CD4-positive, CD25-positive, alpha-beta regulatory T cell (primary cell): ENCODE measurements around the gene CILP2. TPM values are rescaled to one million over a fixed set of nuclear protein-coding genes. Genes with fewer than 3 reads are reported as not detected.

Experiments
- ATAC-seq, 2 donors: fragments of 150-1000 bp; cut with Tn5 transposase; one replicate each; pipeline ENCODE4 v1.10.0; 2021; ENCODE audit warnings: low read depth in 2 of 2, moderate number of reproducible peaks in 2 of 2, moderate library complexity in 1 of 2
- DNase-seq, 3 donors: peaks; one replicate each; pipeline versions ENCODE4 v3.0.0 to v3.0.0-alpha.2; 2012 to 2022; ENCODE audit warnings: mixed read lengths in 1 of 3
- H3K27ac ChIP-seq: one replicate; pipeline ENCODE4 v1.7.0; 2013; ENCODE audit warnings: mild to moderate bottlenecking, low read length; ENCODE audit not compliant: insufficient read depth, poor library complexity, severe bottlenecking
- H3K27me3 ChIP-seq: one replicate; pipeline ENCODE4 v1.7.0; 2013; ENCODE audit warnings: low read length; ENCODE audit not compliant: control insufficient read depth, insufficient read depth
- H3K36me3 ChIP-seq: one replicate; pipeline ENCODE4 v1.7.0; 2013; ENCODE audit warnings: mild to moderate bottlenecking, low read length, moderate library complexity; ENCODE audit not compliant: control insufficient read depth, insufficient read depth
- H3K4me1 ChIP-seq: 2 replicates; pipeline ENCODE4 v1.7.0; 2013; ENCODE audit warnings: mild to moderate bottlenecking, low read length; ENCODE audit not compliant: insufficient read depth, control insufficient read depth, poor library complexity, severe bottlenecking
- H3K4me3 ChIP-seq: one replicate; pipeline ENCODE4 v1.7.0; 2013; ENCODE audit warnings: low read depth, mild to moderate bottlenecking, low read length, moderate library complexity
- H3K9me3 ChIP-seq, 2 experiments: 1 replicate in 1 of 2; 2 replicates in 1 of 2; pipeline ENCODE4 v1.7.0; 2013; ENCODE audit warnings: low read length in 2 of 2, mild to moderate bottlenecking in 1 of 2, moderate library complexity in 1 of 2; ENCODE audit not compliant: control insufficient read depth in 2 of 2
- H3K27ac Mint-ChIP-seq, 3 donors: one replicate each; pipeline ENCODE4 v1.8.0; 2020 to 2022; ENCODE audit warnings: mild to moderate bottlenecking in 3 of 3, mixed read lengths in 3 of 3, moderate library complexity in 2 of 3
- H3K27me3 Mint-ChIP-seq: one replicate; pipeline ENCODE4 v1.8.0; 2022; ENCODE audit warnings: mild to moderate bottlenecking, mixed read lengths
- H3K36me3 Mint-ChIP-seq: one replicate; pipeline ENCODE4 v1.8.0; 2020; ENCODE audit warnings: mixed read lengths
- H3K4me1 Mint-ChIP-seq, 4 donors: one replicate each; pipeline ENCODE4 v1.8.0; 2020 to 2022; ENCODE audit warnings: mixed read lengths in 4 of 4, mild to moderate bottlenecking in 1 of 4
- H3K4me3 Mint-ChIP-seq, 4 donors: one replicate each; pipeline ENCODE4 v1.8.0; 2020 to 2022; ENCODE audit warnings: mild to moderate bottlenecking in 4 of 4, mixed read lengths in 4 of 4, moderate library complexity in 3 of 4
- H3K9me3 Mint-ChIP-seq, 7 donors: one replicate each; pipeline ENCODE4 v1.8.0; 2020 to 2022; ENCODE audit warnings: mixed read lengths in 7 of 7, mild to moderate bottlenecking in 3 of 7, moderate library complexity in 2 of 7
- polyA plus RNA-seq, 4 donors: library from polyadenylated mRNA; unstranded; fragments of 300-500 nt; fragmentation: Illumina TruSeq; gene quantifications; one replicate each; pipeline ENCODE4 v1.2.3, GENCODE V29; 2021
- total RNA-seq: library from RNA; stranded (reverse); gene quantifications from one replicate; pipeline ENCODE4 v1.2.3, GENCODE V29; 2022

Gene CILP2
- total and polyA plus RNA-seq, 5 donors from 2014 or later = 0.09 to 0.42 (median 0.31) TPM; not detected in 1

- Histone ChIP-seq H3K27me3 (no peaks in the 10 kb centered on the region), H3K27ac (no peak overlapping the region), H3K36me3 (peaks cover 27% of the 10 kb centered on the region), H3K4me1 (peaks cover 12% of the 10 kb centered on the region), H3K4me3 (no peak overlapping the region), H3K9me3 (no peaks in the 10 kb centered on the region)
- Mint-ChIP-seq H3K4me3 (no peak overlapping the region), H3K4me1 (peaks cover 0 to 36% (median 8%) of the 10 kb centered on the region in 4 donors), H3K27ac (peak overlapping the region in 1 of 3 donors; percentile 59), H3K9me3 (no peaks in the 10 kb centered on the region), H3K36me3 (peaks cover 18% of the 10 kb centered on the region), H3K27me3 (peaks cover 4% of the 10 kb centered on the region)
- DNase-seq (no peak), ATAC-seq (no peak)
Observed at GRCh38 chr19:19561946-19562664, 24.0 kb downstream of the CILP2 start.

DNA sequence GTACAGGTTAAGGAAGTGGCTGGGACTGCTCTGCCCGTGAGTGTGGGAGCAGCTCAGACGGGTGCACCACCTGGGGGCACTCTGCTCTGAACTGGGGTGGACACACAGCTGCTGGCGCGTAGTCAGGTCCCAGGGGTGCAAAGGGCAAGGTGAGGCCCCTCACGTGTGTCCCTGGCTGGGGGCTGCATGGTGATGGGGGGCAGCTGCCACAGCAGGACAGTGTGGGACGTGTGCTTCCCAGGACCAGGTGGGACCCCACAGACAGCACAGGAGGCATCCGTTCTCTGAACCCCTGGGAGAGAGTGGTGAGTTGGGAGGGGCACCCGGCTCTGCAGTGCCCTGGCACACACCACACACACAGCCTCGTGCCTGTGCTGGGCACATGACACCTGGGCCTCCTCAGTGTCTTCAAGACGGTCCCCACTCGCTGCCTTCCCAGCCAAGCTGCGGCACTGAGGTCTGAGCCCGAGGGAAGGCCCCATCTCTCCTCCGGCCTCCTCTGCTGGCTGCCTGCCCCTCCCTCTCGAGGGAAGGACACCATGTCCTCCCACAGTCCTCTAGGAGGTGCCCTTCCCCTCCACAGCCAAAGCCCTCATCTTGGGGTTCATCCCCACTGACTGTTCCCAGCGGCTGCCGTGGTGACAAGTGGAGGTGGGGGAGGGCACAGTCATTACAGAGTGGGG, 24.7 kb downstream of the CILP2 start:
- Mint-ChIP-seq H3K36me3 (peaks cover 21% of the 10 kb centered on the region), H3K27me3 (no peaks in the 10 kb centered on the region), H3K4me3 (peak overlapping the region in 1 of 4 donors; percentile 69), H3K27ac (peak overlapping the region in 1 of 3 donors; percentile 47), H3K4me1 (peaks cover 0 to 36% (median 8%) of the 10 kb centered on the region in 4 donors), H3K9me3 (no peaks in the 10 kb centered on the region)
- Histone ChIP-seq H3K27me3 (no peaks in the 10 kb centered on the region), H3K4me1 (peaks cover 12% of the 10 kb centered on the region), H3K4me3 (no peak overlapping the region), H3K27ac (no peak overlapping the region), H3K9me3 (no peaks in the 10 kb centered on the region), H3K36me3 (peaks cover 34% of the 10 kb centered on the region)
- ATAC-seq (peak; percentile 58 to 67), DNase-seq (peak in 2 of 3 donors; percentile 43 to 59)

DNA sequence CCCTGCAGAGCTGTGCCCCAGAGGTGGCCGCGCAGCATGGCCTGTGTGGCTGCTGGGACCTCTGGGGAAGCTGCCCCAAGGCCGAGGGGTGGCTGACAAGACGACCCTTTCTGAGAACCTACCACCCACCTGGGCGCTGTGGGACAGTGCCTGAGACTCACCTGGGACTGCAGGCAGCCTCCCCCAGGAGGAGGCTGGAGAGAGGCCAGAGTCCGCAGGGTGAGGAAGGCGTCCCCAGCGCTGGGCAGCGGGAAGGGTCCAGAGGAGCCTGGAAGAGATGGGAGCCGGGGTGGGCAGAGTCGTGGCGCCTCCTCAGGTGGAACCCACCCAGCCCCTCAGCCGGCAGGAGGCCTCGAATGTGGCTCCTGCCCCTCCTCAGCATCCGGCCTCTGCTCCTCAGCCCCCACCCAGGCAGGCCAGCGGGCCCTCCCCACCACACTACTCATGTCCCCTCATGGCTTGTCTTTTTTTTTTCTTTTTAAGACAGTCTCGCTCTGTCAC, 25.3 kb downstream of the CILP2 start:
- H3K36me3 Mint-ChIP-seq = peaks cover 22% of the 10 kb centered on the region
- no peak overlapping the region for H3K27ac ChIP-seq
- no peak overlapping the region for H3K4me3 Mint-ChIP-seq
- H3K9me3 ChIP-seq = no peaks in the 10 kb centered on the region
- no peak overlapping the region for H3K4me3 ChIP-seq
- no peaks in the 10 kb centered on the region for H3K27me3 ChIP-seq
- H3K9me3 Mint-ChIP-seq = no peaks in the 10 kb centered on the region
- peaks cover 12% of the 10 kb centered on the region for H3K4me1 ChIP-seq
- no peak for DNase-seq
- H3K4me1 Mint-ChIP-seq = peaks cover 0 to 33% (median 8%) of the 10 kb centered on the region in 4 donors
- H3K27ac Mint-ChIP-seq = peak overlapping the region in 1 of 3 donors; percentile 47
- H3K36me3 ChIP-seq = peaks cover 35% of the 10 kb centered on the region
- H3K27me3 Mint-ChIP-seq = no peaks in the 10 kb centered on the region
- no peak for ATAC-seq

GRCh38 chr19:19566306-19566705, 28.2 kb downstream of the CILP2 start:
- DNase-seq (no peak), ATAC-seq (no peak)
- H3K27me3 ChIP-seq = no peaks in the 10 kb centered on the region
- no peaks in the 10 kb centered on the region for H3K9me3 ChIP-seq
- H3K27ac ChIP-seq = no peak overlapping the region
- no peak overlapping the region for H3K4me3 ChIP-seq
- peak overlapping the region in 1 of 3 donors; percentile 60 for H3K27ac Mint-ChIP-seq
- H3K36me3 Mint-ChIP-seq = peaks cover 38% of the 10 kb centered on the region
- H3K4me1 Mint-ChIP-seq = peaks cover 0 to 16% (median 2%) of the 10 kb centered on the region in 4 donors
- H3K9me3 Mint-ChIP-seq = no peaks in the 10 kb centered on the region
- peaks cover 5% of the 10 kb centered on the region for H3K4me1 ChIP-seq
- H3K4me3 Mint-ChIP-seq = peak overlapping the region in 1 of 4 donors; percentile 94
- peaks cover 59% of the 10 kb centered on the region for H3K36me3 ChIP-seq
- H3K27me3 Mint-ChIP-seq = no peaks in the 10 kb centered on the region

- H3K9me3 Mint-ChIP-seq = no peaks in the 10 kb centered on the region
- peaks cover 0 to 14% (median 2%) of the 10 kb centered on the region in 4 donors for H3K4me1 Mint-ChIP-seq
- ATAC-seq = no peak
- H3K4me3 ChIP-seq = no peak overlapping the region
- H3K27me3 ChIP-seq = no peaks in the 10 kb centered on the region
- H3K9me3 ChIP-seq = no peaks in the 10 kb centered on the region
- DNase-seq = no peak
- H3K36me3 ChIP-seq = peaks cover 57% of the 10 kb centered on the region
- no peak overlapping the region for H3K4me3 Mint-ChIP-seq
- peak overlapping the region in 1 of 3 donors; percentile 85 for H3K27ac Mint-ChIP-seq
- peaks cover 34% of the 10 kb centered on the region for H3K36me3 Mint-ChIP-seq
- peaks cover 5% of the 10 kb centered on the region for H3K4me1 ChIP-seq
- no peak overlapping the region for H3K27ac ChIP-seq
- no peaks in the 10 kb centered on the region for H3K27me3 Mint-ChIP-seq
Observed at GRCh38 chr19:19567391-19567790, 29.3 kb downstream of the CILP2 start.

- DNase-seq (no peak), ATAC-seq (no peak)
- no peaks in the 10 kb centered on the region for H3K9me3 ChIP-seq
- peaks cover 54% of the 10 kb centered on the region for H3K36me3 ChIP-seq
- Mint-ChIP-seq H3K27me3 (no peaks in the 10 kb centered on the region), H3K27ac (peak overlapping the region in 2 of 3 donors; percentile 28 to 78), H3K9me3 (no peaks in the 10 kb centered on the region), H3K36me3 (peaks cover 36% of the 10 kb centered on the region), H3K4me1 (peaks cover 0 to 9% (median 3%) of the 10 kb centered on the region in 4 donors), H3K4me3 (no peak overlapping the region)
- no peaks in the 10 kb centered on the region for H3K4me1 ChIP-seq
- H3K27ac ChIP-seq = no peak overlapping the region
- no peak overlapping the region for H3K4me3 ChIP-seq
- H3K27me3 ChIP-seq = no peaks in the 10 kb centered on the region
Observed at GRCh38 chr19:19568802-19569756, 31.0 kb downstream of the CILP2 start.

GRCh38 chr19:19570571-19570970, 32.5 kb downstream of the CILP2 start:
- no peaks in the 10 kb centered on the region for H3K9me3 ChIP-seq
- no peaks in the 10 kb centered on the region for H3K9me3 Mint-ChIP-seq
- H3K36me3 Mint-ChIP-seq = peaks cover 24% of the 10 kb centered on the region
- DNase-seq (no peak), ATAC-seq (no peak)
- H3K27ac Mint-ChIP-seq = peak overlapping the region in 1 of 3 donors; percentile 76
- H3K27me3 Mint-ChIP-seq = no peaks in the 10 kb centered on the region
- no peak overlapping the region for H3K4me3 Mint-ChIP-seq
- H3K36me3 ChIP-seq = peaks cover 44% of the 10 kb centered on the region
- peaks cover 0 to 13% (median 6%) of the 10 kb centered on the region in 4 donors for H3K4me1 Mint-ChIP-seq
- H3K27ac ChIP-seq = no peak overlapping the region
- H3K4me3 ChIP-seq = no peak overlapping the region
- H3K4me1 ChIP-seq = no peaks in the 10 kb centered on the region
- H3K27me3 ChIP-seq = no peaks in the 10 kb centered on the region
